AG09309 (cell line): ENCODE measurements around the gene ANTXR2.

Source experiments
- DNase-seq: peaks from one replicate; pipeline ENCODE4 v3.0.0-alpha.2; 2010; ENCODE audit warnings: low read depth
- H3K4me3 ChIP-seq: 2 replicates; pipeline ENCODE4 v1.5.1; 2011; ENCODE audit warnings: mild to moderate bottlenecking, low read depth, low read length, moderate library complexity; ENCODE audit not compliant: control insufficient read depth
- CTCF ChIP-seq: IDR thresholded peaks from 2 replicates; pipeline ENCODE4 v1.5.1; 2011; ENCODE audit warnings: mild to moderate bottlenecking, low read depth, low read length, inconsistent platforms; ENCODE audit not compliant: insufficient read depth, control insufficient read depth; ENCODE audit errors: missing control alignments

ANTXR2 gene

GRCh38 chr4:80092847-80093246 lies 19.8 kb upstream of the ANTXR2 start:
- H3K4me3 ChIP-seq: no peak overlapping the region
- no peak for DNase-seq
- no peak for TF ChIP-seq CTCF

- no peak for DNase-seq
- TF ChIP-seq CTCF: no peak
- no peak overlapping the region for H3K4me3 ChIP-seq
Observed at GRCh38 chr4:80092088-80092487, 19.1 kb upstream of the ANTXR2 start.

GRCh38 chr4:80091688-80092087 lies 18.7 kb upstream of the ANTXR2 start:
- no peak for TF ChIP-seq CTCF
- H3K4me3 ChIP-seq: no peak overlapping the region
- DNase-seq: no peak

- no peak overlapping the region for H3K4me3 ChIP-seq
- DNase-seq: no peak
- no peak for TF ChIP-seq CTCF
Observed at GRCh38 chr4:80091184-80091583, 18.2 kb upstream of the ANTXR2 start.

- no peak overlapping the region for H3K4me3 ChIP-seq
- TF ChIP-seq CTCF: no peak
- DNase-seq: no peak
Observed at GRCh38 chr4:80090090-80090489, 17.1 kb upstream of the ANTXR2 start.

- TF ChIP-seq CTCF: no peak
Observed at GRCh38 chr4:80088471-80088870, 15.4 kb upstream of the ANTXR2 start.

GRCh38 chr4:80086296-80086695 lies 13.3 kb upstream of the ANTXR2 start:
- H3K4me3 ChIP-seq: no peak overlapping the region
- no peak for DNase-seq
- no peak for TF ChIP-seq CTCF

More at GRCh38 chr4:80088471-80088870, 15.4 kb upstream of the ANTXR2 start:
- no peak overlapping the region for H3K4me3 ChIP-seq
- DNase-seq: no peak
